ENCODE results near the gene SMAD4. TPM values are rescaled to one million over a fixed set of nuclear protein-coding genes. Genes with fewer than 3 reads are reported as not detected.

The SMAD4 gene
- total RNA-seq, 1 donor from 2014 or later, result 90.8 TPM

Other genes with a start within 250 kb of the SMAD4 start
- not detected in 2 replicates for gene MRO, start 210.2 kb upstream of the SMAD4 start, total RNA-seq
- 141 and 143 TPM in 2 replicates for gene ME2, start 151.1 kb upstream of the SMAD4 start, total RNA-seq
- gene ELAC1, start 62.2 kb upstream of the SMAD4 start, total RNA-seq, result 6.8 and 7.0 TPM in 2 replicates
- gene MEX3C, start 167.5 kb downstream of the SMAD4 start, total RNA-seq, result 57.4 and 62.6 TPM in 2 replicates